H1 (cell line): ENCODE measurements around the gene EEPD1. TPM values are rescaled to one million over a fixed set of nuclear protein-coding genes. Genes with fewer than 3 reads are reported as not detected.

ENCODE experiments used
- BCL11A ChIP-seq, 2 experiments: IDR thresholded peaks; one replicate each; pipeline ENCODE4 v1.6.1; 2011; ENCODE audit warnings: low read depth in 2 of 2, low read length in 2 of 2, mild to moderate bottlenecking in 2 of 2
- FOSL1 ChIP-seq: IDR thresholded peaks from 2 replicates; pipeline ENCODE4 v1.6.1; 2011; ENCODE audit warnings: mild to moderate bottlenecking, low read depth, low read length, moderate library complexity; ENCODE audit not compliant: insufficient read depth
- JUN ChIP-seq: IDR thresholded peaks from 2 replicates; pipeline ENCODE4 v1.6.1; 2011; ENCODE audit warnings: low read depth, mild to moderate bottlenecking, improper control_type of control experiment, low read length
- KDM4A ChIP-seq: IDR thresholded peaks from one replicate; pipeline ENCODE4 v1.7.1; 2012; ENCODE audit warnings: low read depth, mild to moderate bottlenecking, moderate library complexity, low read length, inconsistent platforms; ENCODE audit not compliant: severe bottlenecking
- RAD21 ChIP-seq, 2 experiments: IDR thresholded peaks in 1 of 2; conservative IDR thresholded peaks in 1 of 2; 2 replicates each; pipeline ENCODE4 v1.6.1; 2011; ENCODE audit warnings: low read depth in 2 of 2, low read length in 2 of 2, improper control_type of control experiment in 1 of 2, inconsistent platforms in 1 of 2, mild to moderate bottlenecking in 1 of 2, moderate library complexity in 1 of 2
- RFX5 ChIP-seq: IDR thresholded peaks from 2 replicates; pipeline ENCODE4 v1.6.1; 2011; ENCODE audit warnings: low read depth, low read length, improper control_type of control experiment, borderline replicate concordance
- TBP ChIP-seq: IDR thresholded peaks from 2 replicates; pipeline ENCODE4 v1.6.1; 2011; ENCODE audit warnings: low read depth, low read length, improper control_type of control experiment
- ZNF274 ChIP-seq: IDR thresholded peaks from 2 replicates; pipeline ENCODE4 v1.7.0; 2012; ENCODE audit warnings: low read length, borderline replicate concordance; ENCODE audit errors: extremely low read depth
- polyA plus RNA-seq, 7 experiments: library from polyadenylated mRNA; depleted of rRNA in 3 of 7; stranded (reverse) in 5 of 7; unstranded in 2 of 7; fragments of >200 nt in 5 of 7; fragments of 200-250 nt in 2 of 7; gene quantifications; 1 replicate in 5 of 7; 2 replicates in 1 of 7; 4 replicates in 1 of 7; pipeline versions ENCODE4 v1.2.1 to v1.2.3, GENCODE V29; 2011 to 2013; ENCODE audit warnings: missing spikeins in 2 of 7, mixed read lengths in 2 of 7
- total RNA-seq: library from RNA; stranded (reverse); fragmentation: NEBNext Ultra II Directional; extraction: Animal tissue kit (Norgen Biotek cat#: 25700); gene quantifications from 2 replicates; pipeline ENCODE4 v1.2.1, GENCODE V29; 2021

Gene EEPD1
- total and polyA plus RNA-seq, 2 of the 8 experiments (the other 6 are each of a cell fraction or from before 2014, with no cell fraction given): 3.1 to 7.8 TPM

- TF ChIP-seq FOSL1 (no peak), RFX5 (no peak), JUN (no peak), BCL11A (IDR thresholded peaks at IDR 0.05; ENCODE audit: low read depth in 2 of 2, low read length in 2 of 2) (no peak), TBP (no peak), ZNF274 (no peak), RAD21 (IDR thresholded peaks at IDR 0.05 in 1 of 2, conservative IDR thresholded peaks at IDR 0.05 in 1 of 2; ENCODE audit: low read depth in 2 of 2, low read length in 2 of 2) (no peak), KDM4A (no peak)
These were observed 119.7 kb downstream of the EEPD1 start (continued) for GRCh38 chr7:36272567-36273269.
